K562 (cell line): ENCODE data around the gene SNRNP70. TPM values are rescaled to one million over a fixed set of nuclear protein-coding genes. Genes with fewer than 3 reads are reported as not detected.

Experiments
- EHMT2 ChIP-seq: fragments of 450-650 bp; IDR thresholded peaks from 2 replicates; pipeline ENCODE4 v1.6.1; 2018; ENCODE audit warnings: antibody characterized with exemption
- FOXK1 ChIP-seq: sonication (generic); formaldehyde crosslinking; IDR thresholded peaks from 2 replicates; pipeline ENCODE4 v1.8.0; 2022; ENCODE audit warnings: missing genetic modification reagents, mild to moderate bottlenecking, borderline replicate concordance
- FOXP1 ChIP-seq: sonication (generic); formaldehyde crosslinking; IDR thresholded peaks from 2 replicates; pipeline ENCODE4 v1.8.0; 2022; ENCODE audit warnings: mild to moderate bottlenecking, missing genetic modification reagents
- MEF2A ChIP-seq: IDR thresholded peaks from 2 replicates; pipeline ENCODE4 v1.6.1; 2011; ENCODE audit warnings: low read depth, mild to moderate bottlenecking, low read length, moderate library complexity; ENCODE audit not compliant: control insufficient read depth
- MTA2 ChIP-seq: fragments of 450-650 bp; IDR thresholded peaks from 2 replicates; pipeline ENCODE4 v1.6.1; 2016; ENCODE audit warnings: low read depth
- NCOA4 ChIP-seq: fragments of 450-650 bp; IDR thresholded peaks from 2 replicates; pipeline ENCODE4 v1.6.1; 2018; ENCODE audit warnings: mild to moderate bottlenecking; ENCODE audit not compliant: partially characterized antibody
- NFIC ChIP-seq: fragments of 450-650 bp; IDR thresholded peaks from 2 replicates; pipeline ENCODE4 v1.6.1; 2017; ENCODE audit warnings: mild to moderate bottlenecking, inconsistent platforms
- NR2C2 ChIP-seq, 2 experiments: fragments of 200-800 bp in 1 of 2; sonication (Bioruptor generic) in 1 of 2; sonication (generic) in 1 of 2; formaldehyde crosslinking in 1 of 2; IDR thresholded peaks; 2 replicates each; pipeline versions ENCODE4 v1.6.1 to v1.8.0; 2016 to 2022; ENCODE audit warnings: mild to moderate bottlenecking in 1 of 2, missing compliant biosample characterization in 1 of 2, missing genetic modification characterization in 1 of 2, missing genetic modification reagents in 1 of 2
- PCBP1 ChIP-seq: fragments of 200-400 bp; formaldehyde crosslinking; IDR thresholded peaks from 2 replicates; pipeline ENCODE4 v1.6.1; 2018; ENCODE audit warnings: mild to moderate bottlenecking, low read depth, low read length; ENCODE audit not compliant: poor library complexity, severe bottlenecking
- PHB2 ChIP-seq: fragments of 450-650 bp; IDR thresholded peaks from 2 replicates; pipeline ENCODE4 v1.6.1; 2017; ENCODE audit warnings: low read depth
- RBM22 ChIP-seq: fragments of 200-400 bp; formaldehyde crosslinking; IDR thresholded peaks from 2 replicates; pipeline ENCODE4 v1.6.1; 2018; ENCODE audit warnings: low read length, low read depth; ENCODE audit not compliant: poor library complexity, severe bottlenecking
- SMARCA5 ChIP-seq: fragments of 450-650 bp; IDR thresholded peaks from 2 replicates; pipeline ENCODE4 v1.6.1; 2016
- SRF ChIP-seq, 2 experiments: fragments of 250-450, 450-650 bp in 1 of 2; sonication (Bioruptor Pico) in 1 of 2; sonication (generic) in 1 of 2; formaldehyde crosslinking; IDR thresholded peaks; 2 replicates each; pipeline versions ENCODE4 v1.5.0 to v1.5.1; 2020 to 2022; ENCODE audit warnings: mild to moderate bottlenecking in 1 of 2, missing genetic modification reagents in 1 of 2
- polyA plus RNA-seq, 8 experiments: library from polyadenylated mRNA; depleted of rRNA in 4 of 8; stranded (reverse) in 5 of 8; unstranded in 3 of 8; fragments of >200 nt; fragmentation: Nextera tagmentation in 2 of 8; fragmentation: Illumina TruSeq in 1 of 8; extraction: Ambion mirVana in 2 of 8; extraction: Trizol in 1 of 8; gene quantifications; 2 replicates each; pipeline versions ENCODE4 v1.2.1 to v1.2.3, GENCODE V29; 2011 to 2014; ENCODE audit warnings: inconsistent platforms in 1 of 8, missing spikeins in 1 of 8
- total RNA-seq, 7 experiments: library from RNA; depleted of rRNA in 6 of 7; stranded (reverse); fragments of >200 nt in 6 of 7; fragmentation: Illumina TruSeq in 2 of 7; extraction: Trizol in 2 of 7; gene quantifications; 2 replicates each; pipeline versions ENCODE4 v1.2.1 to v1.2.3, GENCODE V29; 2011 to 2021; ENCODE audit warnings: low replicate concordance in 1 of 7
- TF ChIP-seq, protein P1 (sequence below): fragments of 200-800 bp; sonication (Bioruptor generic); IDR thresholded peaks from 2 replicates; pipeline ENCODE4 v1.6.1; 2016; ENCODE audit warnings: missing genetic modification characterization, missing compliant biosample characterization
- TF ChIP-seq, protein P2 (sequence below): sonication (generic); formaldehyde crosslinking; IDR thresholded peaks from 2 replicates; pipeline ENCODE4 v1.8.1; 2023; ENCODE audit warnings: mild to moderate bottlenecking, missing genetic modification reagents
- TF ChIP-seq, protein P3 (sequence below): fragments of 250-450 bp; sonication (Bioruptor Pico); IDR thresholded peaks from 2 replicates; pipeline ENCODE4 v1.4.0; 2020; ENCODE audit warnings: mild to moderate bottlenecking
- TF ChIP-seq, protein P4 (sequence below): sonication (generic); formaldehyde crosslinking; IDR thresholded peaks from 2 replicates; pipeline ENCODE4 v1.8.0; 2022; ENCODE audit warnings: missing genetic modification reagents, mild to moderate bottlenecking, borderline replicate concordance

Gene SNRNP70
- total and polyA plus RNA-seq, 9 of the 15 experiments (the other 6 are each of a cell fraction or from before 2014, with no cell fraction given): 2.8 to 496 (median 136) TPM

DNA sequence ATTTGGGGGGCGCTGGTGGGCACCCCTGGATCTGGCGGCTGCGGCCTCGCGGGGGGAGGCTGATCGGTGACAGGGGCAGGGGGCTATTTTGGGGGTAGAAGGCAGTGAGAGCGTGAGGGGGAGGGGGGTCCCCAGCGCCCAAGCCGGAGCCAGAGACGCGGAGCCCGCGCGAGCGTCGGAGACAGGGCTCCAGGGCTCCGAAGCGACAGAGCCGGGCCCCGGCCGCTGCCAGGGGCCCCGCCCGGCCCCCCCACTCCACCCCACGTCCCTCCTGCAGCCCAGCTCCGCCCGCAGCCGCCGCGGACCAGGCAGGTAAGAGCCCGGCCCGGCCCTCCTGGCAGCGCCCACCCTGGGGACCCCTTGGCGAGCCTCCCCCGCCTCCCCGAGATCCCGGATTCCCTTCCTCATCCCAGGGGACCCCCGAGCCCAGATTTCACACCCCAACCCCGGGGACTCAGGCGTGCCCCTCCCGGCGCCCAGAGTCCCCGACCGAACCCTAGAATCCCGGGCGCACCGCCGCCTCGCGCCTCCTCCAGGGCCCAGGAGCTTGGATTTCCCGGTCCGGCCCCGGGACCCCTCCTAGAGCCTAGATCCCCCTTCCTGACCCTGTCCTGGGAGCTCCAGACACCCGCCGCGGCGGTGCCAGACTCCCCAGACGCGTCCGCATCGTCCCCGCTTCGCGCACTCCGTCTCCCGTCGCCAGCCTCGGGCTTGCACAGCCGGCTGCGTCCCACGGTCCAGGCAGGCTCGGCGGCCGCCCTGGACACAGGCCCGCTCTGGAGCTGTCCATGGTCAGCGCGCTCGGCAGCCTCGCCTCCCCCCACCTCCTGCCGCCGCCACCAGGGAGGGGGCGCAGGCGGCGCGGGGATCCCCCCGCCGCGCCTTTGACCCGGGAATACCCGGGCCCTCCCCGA lies 34.4 kb downstream of the SNRNP70 start, which contains the start of gene PPFIA3 (continued):
- no peak for TF ChIP-seq RBM22
- TF ChIP-seq, protein P1, sequence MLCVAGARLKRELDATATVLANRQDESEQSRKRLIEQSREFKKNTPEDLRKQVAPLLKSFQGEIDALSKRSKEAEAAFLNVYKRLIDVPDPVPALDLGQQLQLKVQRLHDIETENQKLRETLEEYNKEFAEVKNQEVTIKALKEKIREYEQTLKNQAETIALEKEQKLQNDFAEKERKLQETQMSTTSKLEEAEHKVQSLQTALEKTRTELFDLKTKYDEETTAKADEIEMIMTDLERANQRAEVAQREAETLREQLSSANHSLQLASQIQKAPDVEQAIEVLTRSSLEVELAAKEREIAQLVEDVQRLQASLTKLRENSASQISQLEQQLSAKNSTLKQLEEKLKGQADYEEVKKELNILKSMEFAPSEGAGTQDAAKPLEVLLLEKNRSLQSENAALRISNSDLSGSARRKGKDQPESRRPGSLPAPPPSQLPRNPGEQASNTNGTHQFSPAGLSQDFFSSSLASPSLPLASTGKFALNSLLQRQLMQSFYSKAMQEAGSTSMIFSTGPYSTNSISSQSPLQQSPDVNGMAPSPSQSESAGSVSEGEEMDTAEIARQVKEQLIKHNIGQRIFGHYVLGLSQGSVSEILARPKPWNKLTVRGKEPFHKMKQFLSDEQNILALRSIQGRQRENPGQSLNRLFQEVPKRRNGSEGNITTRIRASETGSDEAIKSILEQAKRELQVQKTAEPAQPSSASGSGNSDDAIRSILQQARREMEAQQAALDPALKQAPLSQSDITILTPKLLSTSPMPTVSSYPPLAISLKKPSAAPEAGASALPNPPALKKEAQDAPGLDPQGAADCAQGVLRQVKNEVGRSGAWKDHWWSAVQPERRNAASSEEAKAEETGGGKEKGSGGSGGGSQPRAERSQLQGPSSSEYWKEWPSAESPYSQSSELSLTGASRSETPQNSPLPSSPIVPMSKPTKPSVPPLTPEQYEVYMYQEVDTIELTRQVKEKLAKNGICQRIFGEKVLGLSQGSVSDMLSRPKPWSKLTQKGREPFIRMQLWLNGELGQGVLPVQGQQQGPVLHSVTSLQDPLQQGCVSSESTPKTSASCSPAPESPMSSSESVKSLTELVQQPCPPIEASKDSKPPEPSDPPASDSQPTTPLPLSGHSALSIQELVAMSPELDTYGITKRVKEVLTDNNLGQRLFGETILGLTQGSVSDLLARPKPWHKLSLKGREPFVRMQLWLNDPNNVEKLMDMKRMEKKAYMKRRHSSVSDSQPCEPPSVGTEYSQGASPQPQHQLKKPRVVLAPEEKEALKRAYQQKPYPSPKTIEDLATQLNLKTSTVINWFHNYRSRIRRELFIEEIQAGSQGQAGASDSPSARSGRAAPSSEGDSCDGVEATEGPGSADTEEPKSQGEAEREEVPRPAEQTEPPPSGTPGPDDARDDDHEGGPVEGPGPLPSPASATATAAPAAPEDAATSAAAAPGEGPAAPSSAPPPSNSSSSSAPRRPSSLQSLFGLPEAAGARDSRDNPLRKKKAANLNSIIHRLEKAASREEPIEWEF (CRISPR knock-in tag): no peak
- TF ChIP-seq, protein P2, sequence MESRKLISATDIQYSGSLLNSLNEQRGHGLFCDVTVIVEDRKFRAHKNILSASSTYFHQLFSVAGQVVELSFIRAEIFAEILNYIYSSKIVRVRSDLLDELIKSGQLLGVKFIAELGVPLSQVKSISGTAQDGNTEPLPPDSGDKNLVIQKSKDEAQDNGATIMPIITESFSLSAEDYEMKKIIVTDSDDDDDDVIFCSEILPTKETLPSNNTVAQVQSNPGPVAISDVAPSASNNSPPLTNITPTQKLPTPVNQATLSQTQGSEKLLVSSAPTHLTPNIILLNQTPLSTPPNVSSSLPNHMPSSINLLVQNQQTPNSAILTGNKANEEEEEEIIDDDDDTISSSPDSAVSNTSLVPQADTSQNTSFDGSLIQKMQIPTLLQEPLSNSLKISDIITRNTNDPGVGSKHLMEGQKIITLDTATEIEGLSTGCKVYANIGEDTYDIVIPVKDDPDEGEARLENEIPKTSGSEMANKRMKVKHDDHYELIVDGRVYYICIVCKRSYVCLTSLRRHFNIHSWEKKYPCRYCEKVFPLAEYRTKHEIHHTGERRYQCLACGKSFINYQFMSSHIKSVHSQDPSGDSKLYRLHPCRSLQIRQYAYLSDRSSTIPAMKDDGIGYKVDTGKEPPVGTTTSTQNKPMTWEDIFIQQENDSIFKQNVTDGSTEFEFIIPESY (CRISPR knock-in tag): no peak
- no peak for TF ChIP-seq MTA2
- peak in 1 of 2 experiments; percentile 90; a peak in 1 of 4 replicates for TF ChIP-seq SRF (CRISPR knock-in tag; IDR thresholded peaks at IDR 0.05)
- no peak for TF ChIP-seq SMARCA5
- TF ChIP-seq FOXK1: no peak
- peak; percentile 49; the same call in 1 of the 2 replicates for TF ChIP-seq FOXP1 (CRISPR knock-in tag)
- peak; percentile 80 for TF ChIP-seq NFIC
- TF ChIP-seq, protein P3, sequence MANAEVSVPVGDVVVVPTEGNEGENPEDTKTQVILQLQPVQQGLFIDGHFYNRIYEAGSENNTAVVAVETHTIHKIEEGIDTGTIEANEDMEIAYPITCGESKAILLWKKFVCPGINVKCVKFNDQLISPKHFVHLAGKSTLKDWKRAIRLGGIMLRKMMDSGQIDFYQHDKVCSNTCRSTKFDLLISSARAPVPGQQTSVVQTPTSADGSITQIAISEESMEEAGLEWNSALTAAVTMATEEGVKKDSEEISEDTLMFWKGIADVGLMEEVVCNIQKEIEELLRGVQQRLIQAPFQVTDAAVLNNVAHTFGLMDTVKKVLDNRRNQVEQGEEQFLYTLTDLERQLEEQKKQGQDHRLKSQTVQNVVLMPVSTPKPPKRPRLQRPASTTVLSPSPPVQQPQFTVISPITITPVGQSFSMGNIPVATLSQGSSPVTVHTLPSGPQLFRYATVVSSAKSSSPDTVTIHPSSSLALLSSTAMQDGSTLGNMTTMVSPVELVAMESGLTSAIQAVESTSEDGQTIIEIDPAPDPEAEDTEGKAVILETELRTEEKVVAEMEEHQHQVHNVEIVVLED (CRISPR knock-in tag): no peak
- peak; percentile 65 for TF ChIP-seq PCBP1
- TF ChIP-seq, protein P4, sequence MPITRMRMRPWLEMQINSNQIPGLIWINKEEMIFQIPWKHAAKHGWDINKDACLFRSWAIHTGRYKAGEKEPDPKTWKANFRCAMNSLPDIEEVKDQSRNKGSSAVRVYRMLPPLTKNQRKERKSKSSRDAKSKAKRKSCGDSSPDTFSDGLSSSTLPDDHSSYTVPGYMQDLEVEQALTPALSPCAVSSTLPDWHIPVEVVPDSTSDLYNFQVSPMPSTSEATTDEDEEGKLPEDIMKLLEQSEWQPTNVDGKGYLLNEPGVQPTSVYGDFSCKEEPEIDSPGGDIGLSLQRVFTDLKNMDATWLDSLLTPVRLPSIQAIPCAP (CRISPR knock-in tag): no peak
- TF ChIP-seq NR2C2 (CRISPR knock-in tag; IDR thresholded peaks at IDR 0.05): 0 out of 2 replicates have a peak, but pooled peaks have one; percentile 25
- no peak for TF ChIP-seq NR2C2 (tag; IDR thresholded peaks at IDR 0.05)
- no peak for TF ChIP-seq MEF2A
- TF ChIP-seq PHB2: no peak
- TF ChIP-seq EHMT2: peak; percentile 96
- no peak for TF ChIP-seq NCOA4
